Endothelial cell of umbilical vein (primary cell): ENCODE measurements around the gene PTPN12.

Experiments
- CTCF ChIP-seq, 2 donors: IDR thresholded peaks; 1 replicate in 1 of 2; 2 replicates in 1 of 2; pipeline ENCODE4 v1.5.1; 2011; ENCODE audit warnings: low read length in 2 of 2, mild to moderate bottlenecking in 2 of 2, moderate library complexity in 2 of 2, control low read depth in 1 of 2, inconsistent platforms in 1 of 2, low read depth in 1 of 2; ENCODE audit not compliant: insufficient read depth in 1 of 2; ENCODE audit errors: extremely low read depth in 1 of 2
- EZH2 ChIP-seq: IDR thresholded peaks from 2 replicates; pipeline ENCODE4 v1.6.1; 2012; ENCODE audit warnings: borderline replicate concordance, low read depth, mild to moderate bottlenecking, moderate library complexity, low read length, inconsistent platforms; ENCODE audit not compliant: severe bottlenecking
- GATA2 ChIP-seq: IDR thresholded peaks from 2 replicates; pipeline ENCODE4 v1.7.0; 2011; ENCODE audit warnings: low read depth, mild to moderate bottlenecking, moderate library complexity, mixed read lengths, low read length; ENCODE audit not compliant: insufficient read length, insufficient read depth
- JUN ChIP-seq: IDR thresholded peaks from 2 replicates; pipeline ENCODE4 v1.6.1; 2011; ENCODE audit warnings: borderline replicate concordance, low read depth; ENCODE audit not compliant: insufficient read length, insufficient read depth
- MAX ChIP-seq: IDR thresholded peaks from 2 replicates; pipeline ENCODE4 v1.6.1; 2011; ENCODE audit not compliant: insufficient read depth, insufficient read length
- MYC ChIP-seq: IDR thresholded peaks from one replicate; pipeline ENCODE4 v1.6.1; 2011; ENCODE audit warnings: mild to moderate bottlenecking, low read depth, low read length
- POLR2A ChIP-seq: IDR thresholded peaks from 2 replicates; pipeline ENCODE4 v1.6.1; 2012; ENCODE audit warnings: low read depth, mild to moderate bottlenecking, control low read depth, low read length
- POLR2AphosphoS5 ChIP-seq: IDR thresholded peaks from 2 replicates; pipeline ENCODE4 v1.6.1; 2012; ENCODE audit warnings: low read depth, mild to moderate bottlenecking, control low read depth, low read length, moderate library complexity; ENCODE audit not compliant: insufficient read depth

DNA sequence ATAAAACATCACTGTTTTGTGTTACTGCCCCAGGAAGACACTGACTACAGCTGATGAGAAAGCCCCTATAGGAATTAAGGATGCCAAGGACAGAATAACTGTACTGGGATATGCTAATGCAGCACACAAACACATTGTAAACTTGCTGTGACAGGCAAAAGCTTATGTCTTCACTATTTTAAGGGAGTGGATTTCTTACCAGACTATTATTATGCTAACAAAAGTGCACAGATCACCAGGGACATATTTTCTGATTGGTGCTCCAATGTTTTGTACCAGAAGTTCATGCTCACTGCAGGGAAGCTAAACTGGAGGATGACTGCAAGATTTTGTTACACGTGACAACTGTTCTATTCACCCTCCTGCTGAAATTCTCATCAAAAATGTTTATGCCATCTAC lies 48.1 kb upstream of the PTPN12 start:
- TF ChIP-seq CTCF (IDR thresholded peaks at IDR 0.05; ENCODE audit: extremely low read depth in 1 of 2, insufficient read depth in 1 of 2, low read depth in 1 of 2, low read length in 2 of 2) (no peak), POLR2AphosphoS5 (no peak), POLR2A (no peak), MAX (no peak), EZH2 (no peak), JUN (no peak), MYC (no peak), GATA2 (no peak)
